H1 (cell line): Measurements from ENCODE around the gene COL5A1. TPM values are rescaled to one million over a fixed set of nuclear protein-coding genes. Genes with fewer than 3 reads are reported as not detected.

ENCODE experiments used
- CTCF ChIA-PET: fragments of 300-600 bp; sonication (Branson Sonifier 250); formaldehyde crosslinking; loops from one replicate; lab custom pipeline; 2021; ENCODE audit not compliant: partially characterized antibody; lab: Charles Lee
- POLR2A ChIA-PET: fragments of 300-600 bp; sonication (Branson Sonifier 250); formaldehyde crosslinking; loops from one replicate; lab custom pipeline; 2021; ENCODE audit warnings: inconsistent platforms; ENCODE audit not compliant: partially characterized antibody; lab: Charles Lee
- DNase-seq, 2 experiments: peaks; one replicate each; pipeline versions ENCODE4 v3.0.0 to v3.0.0-alpha.2; 2010 to 2022; ENCODE audit warnings: low spot score in 2 of 2, low read depth in 1 of 2, mixed read lengths in 1 of 2
- FAIRE-seq: peaks from 2 replicates; lab custom pipeline; 2011; peaks lifted over from hg19 to GRCh38; lab: Jason Lieb, UNC
- H2AFZ ChIP-seq: 2 replicates; pipeline ENCODE4 v1.8.1; 2012; ENCODE audit warnings: low read length, inconsistent platforms
- H2AK5ac ChIP-seq: 2 replicates; pipeline ENCODE4 v1.6.1; 2013; ENCODE audit warnings: low read depth, low read length
- H2BK120ac ChIP-seq: replicated peaks from 2 replicates; pipeline ENCODE3; 2013; ENCODE audit warnings: low read depth, low read length, inconsistent platforms
- H2BK12ac ChIP-seq: 2 replicates; pipeline ENCODE4 v1.6.1; 2013; ENCODE audit warnings: low read depth, low read length
- H2BK15ac ChIP-seq: 2 replicates; pipeline ENCODE4 v1.6.1; 2013; ENCODE audit warnings: low read length
- H2BK20ac ChIP-seq: 2 replicates; pipeline ENCODE4 v1.6.1; 2013; ENCODE audit warnings: low read length
- H2BK5ac ChIP-seq: 2 replicates; pipeline ENCODE4 v1.6.1; 2013; ENCODE audit warnings: low read depth, low read length
- H3K14ac ChIP-seq: 2 replicates; pipeline ENCODE4 v1.6.1; 2013; ENCODE audit warnings: inconsistent platforms; ENCODE audit not compliant: insufficient read length
- H3K18ac ChIP-seq: 2 replicates; pipeline ENCODE4 v1.6.1; 2013; ENCODE audit warnings: low read length; ENCODE audit errors: extremely low read depth
- H3K23ac ChIP-seq: 2 replicates; pipeline ENCODE4 v1.6.1; 2013; ENCODE audit warnings: inconsistent platforms; ENCODE audit not compliant: insufficient read length
- H3K23me2 ChIP-seq: 2 replicates; pipeline ENCODE4 v1.6.1; 2013; ENCODE audit warnings: low read depth, low read length
- H3K27ac ChIP-seq: 2 replicates; pipeline ENCODE4 v1.6.1; 2011; ENCODE audit warnings: low read depth, low read length, inconsistent platforms
- H3K27me3 ChIP-seq, 4 experiments: replicated peaks in 1 of 4; 1 replicate in 1 of 4; 2 replicates in 3 of 4; pipeline versions ENCODE4 v1.6.1 to v1.8.1; 2011 to 2013; ENCODE audit warnings: low read length in 3 of 4, mild to moderate bottlenecking in 3 of 4, inconsistent platforms in 2 of 4, mixed read lengths in 2 of 4, moderate library complexity in 1 of 4; ENCODE audit not compliant: control insufficient read depth in 3 of 4, insufficient read depth in 3 of 4; ENCODE audit errors: extremely low read depth in 1 of 4
- H3K36me3 ChIP-seq, 4 experiments: 2 replicates each; pipeline versions ENCODE4 v1.6.1 to v1.8.1; 2011 to 2013; ENCODE audit warnings: mild to moderate bottlenecking in 4 of 4, low read length in 3 of 4, moderate library complexity in 2 of 4, control low read depth in 1 of 4, inconsistent platforms in 1 of 4; ENCODE audit not compliant: insufficient read depth in 4 of 4, control insufficient read depth in 2 of 4
- H3K4ac ChIP-seq: replicated peaks from 2 replicates; pipeline ENCODE3; 2013; ENCODE audit warnings: low read length, low read depth, mixed read lengths, inconsistent platforms; ENCODE audit not compliant: insufficient read length
- H3K4me1 ChIP-seq, 4 experiments: replicated peaks in 1 of 4; 1 replicate in 1 of 4; 2 replicates in 3 of 4; pipeline versions ENCODE4 v1.6.1 to v1.8.1; 2011 to 2013; ENCODE audit warnings: low read length in 3 of 4, inconsistent platforms in 2 of 4, mixed read lengths in 1 of 4; ENCODE audit not compliant: insufficient read depth in 4 of 4, control insufficient read depth in 3 of 4
- H3K4me2 ChIP-seq, 2 experiments: 2 replicates each; pipeline versions ENCODE4 v1.6.1 to v1.8.1; 2011 to 2013; ENCODE audit warnings: low read depth in 2 of 2, low read length in 2 of 2, control low read depth in 1 of 2, inconsistent platforms in 1 of 2, mild to moderate bottlenecking in 1 of 2; ENCODE audit not compliant: insufficient read depth in 1 of 2
- H3K4me3 ChIP-seq, 4 experiments: fragments of 200-600, 300-600 bp in 1 of 4; sonication (generic), shearing (Covaris generic), sonication (Bioruptor Twin) in 1 of 4; 2 replicates each; pipeline versions ENCODE4 v1.5.1 to v1.8.1; 2011 to 2016; ENCODE audit warnings: low read length in 4 of 4, low read depth in 3 of 4, control low read depth in 2 of 4, inconsistent platforms in 2 of 4, mild to moderate bottlenecking in 2 of 4, mixed read lengths in 1 of 4, moderate library complexity in 1 of 4; ENCODE audit not compliant: insufficient read depth in 2 of 4; ENCODE audit errors: extremely low read depth in 1 of 4
- H3K56ac ChIP-seq: replicated peaks from 2 replicates; pipeline ENCODE3; 2013; ENCODE audit warnings: low read depth, mild to moderate bottlenecking, mixed read lengths, low read length, inconsistent platforms; ENCODE audit not compliant: insufficient read length
- H3K79me1 ChIP-seq: 2 replicates; pipeline ENCODE4 v1.6.1; 2013; ENCODE audit warnings: low read depth, low read length, control low read depth
- H3K79me2 ChIP-seq, 2 experiments: 2 replicates each; pipeline versions ENCODE4 v1.6.1 to v1.8.1; 2012 to 2013; ENCODE audit warnings: low read length in 2 of 2, mild to moderate bottlenecking in 2 of 2, inconsistent platforms in 1 of 2; ENCODE audit not compliant: insufficient read depth in 2 of 2, control insufficient read depth in 1 of 2
- H3K9ac ChIP-seq, 4 experiments: replicated peaks in 1 of 4; 1 replicate in 1 of 4; 2 replicates in 3 of 4; pipeline versions ENCODE4 v1.6.1 to v1.8.1; 2011 to 2013; ENCODE audit warnings: low read depth in 3 of 4, low read length in 3 of 4, control low read depth in 2 of 4, mild to moderate bottlenecking in 2 of 4, moderate library complexity in 2 of 4, inconsistent platforms in 1 of 4; ENCODE audit errors: extremely low read depth in 1 of 4
- H3K9me3 ChIP-seq, 2 experiments: 2 replicates each; pipeline versions ENCODE4 v1.6.1 to v1.8.1; 2012 to 2013; ENCODE audit warnings: mild to moderate bottlenecking in 2 of 2, moderate library complexity in 2 of 2, control low read depth in 1 of 2, inconsistent platforms in 1 of 2, low read depth in 1 of 2, low read length in 1 of 2, mixed read lengths in 1 of 2; ENCODE audit not compliant: insufficient read depth in 2 of 2
- H4K20me1 ChIP-seq, 2 experiments: replicated peaks in 1 of 2; 2 replicates each; pipeline versions ENCODE3 to v1.8.1; 2011 to 2013; ENCODE audit warnings: inconsistent platforms in 2 of 2, low read length in 2 of 2, mild to moderate bottlenecking in 1 of 2; ENCODE audit not compliant: insufficient read depth in 2 of 2, control insufficient read depth in 1 of 2
- H4K5ac ChIP-seq: 2 replicates; pipeline ENCODE4 v1.6.1; 2013; ENCODE audit warnings: low read length, low read depth, mixed read lengths, inconsistent platforms; ENCODE audit not compliant: insufficient read length
- H4K8ac ChIP-seq: 2 replicates; pipeline ENCODE4 v1.8.0; 2013; ENCODE audit warnings: mild to moderate bottlenecking, moderate library complexity, low read length, inconsistent platforms; ENCODE audit not compliant: insufficient read depth; ENCODE audit errors: extremely low read depth
- H4K91ac ChIP-seq: replicated peaks from 2 replicates; pipeline ENCODE3; 2013; ENCODE audit warnings: low read length, mixed read lengths, inconsistent platforms; ENCODE audit not compliant: insufficient read length
- BACH1 ChIP-seq: IDR thresholded peaks from 2 replicates; pipeline ENCODE4 v1.6.1; 2012; ENCODE audit warnings: low read length, improper control_type of control experiment
- E2F6 ChIP-seq: IDR thresholded peaks from 2 replicates; pipeline ENCODE4 v1.6.1; 2012; ENCODE audit warnings: inconsistent platforms
- EZH2 ChIP-seq: fragments of 200-600 bp; sonication (generic); IDR thresholded peaks from 2 replicates; pipeline ENCODE4 v1.7.1; 2012; ENCODE audit warnings: low read depth, mild to moderate bottlenecking, moderate library complexity, low read length, inconsistent platforms; ENCODE audit not compliant: severe bottlenecking
- FOSL1 ChIP-seq: IDR thresholded peaks from 2 replicates; pipeline ENCODE4 v1.6.1; 2011; ENCODE audit warnings: mild to moderate bottlenecking, low read depth, low read length, moderate library complexity; ENCODE audit not compliant: insufficient read depth
- MAFK ChIP-seq: IDR thresholded peaks from 2 replicates; pipeline ENCODE4 v1.6.1; 2012; ENCODE audit warnings: low read depth, mild to moderate bottlenecking, improper control_type of control experiment, low read length
- PHF8 ChIP-seq: fragments of 200-600 bp; sonication (generic); conservative IDR thresholded peaks from 2 replicates; pipeline ENCODE4 v1.7.1; 2012; ENCODE audit warnings: low read depth, mild to moderate bottlenecking, inconsistent platforms, low read length, moderate library complexity
- RNF2 ChIP-seq: fragments of 200-900, 300-1000 bp; sonication (generic); IDR thresholded peaks from 2 replicates; pipeline ENCODE4 v1.7.1; 2016; ENCODE audit warnings: borderline replicate concordance, low read depth, mild to moderate bottlenecking, antibody characterized with exemption, low read length; ENCODE audit not compliant: poor library complexity, severe bottlenecking; ENCODE audit errors: missing control alignments
- RXRA ChIP-seq: IDR thresholded peaks from 2 replicates; pipeline ENCODE4 v1.6.1; 2011; ENCODE audit warnings: low read depth, mild to moderate bottlenecking, low read length, moderate library complexity; ENCODE audit not compliant: insufficient read depth
- SUZ12 ChIP-seq: fragments of 200-600 bp; sonication (generic); IDR thresholded peaks from 2 replicates; pipeline ENCODE4 v1.6.1; 2012; ENCODE audit warnings: mild to moderate bottlenecking, inconsistent platforms, low read length, moderate library complexity, mixed read lengths
- USF2 ChIP-seq: IDR thresholded peaks from 2 replicates; pipeline ENCODE4 v1.6.1; 2011; ENCODE audit warnings: low read length, improper control_type of control experiment
- WGBS, 2 experiments: shearing (Covaris generic) in 1 of 2; methylation state at CpG; one replicate each; pipeline versions ENCODE4 v1.1.6 to v1.1.7; 2013 to 2015; ENCODE audit warnings: low lambda C conversion rate in 2 of 2, mixed read lengths in 2 of 2, inconsistent platforms in 1 of 2, low coverage in 1 of 2, missing lambda C conversion rate in 1 of 2; ENCODE audit not compliant: insufficient replicate concordance in 2 of 2, insufficient coverage in 1 of 2, insufficient read length in 1 of 2; ENCODE audit errors: extremely low coverage in 1 of 2, missing lambda C conversion rate in 1 of 2; 5-methylcytosine and 5-hydroxymethylcytosine counted together
- polyA plus RNA-seq, 7 experiments: library from polyadenylated mRNA; depleted of rRNA in 3 of 7; stranded (reverse) in 5 of 7; unstranded in 2 of 7; fragments of >200 nt in 5 of 7; fragments of 200-250 nt in 2 of 7; gene quantifications; 1 replicate in 5 of 7; 2 replicates in 1 of 7; 4 replicates in 1 of 7; pipeline versions ENCODE4 v1.2.1 to v1.2.3, GENCODE V29; 2011 to 2013; ENCODE audit warnings: missing spikeins in 2 of 7, mixed read lengths in 2 of 7
- total RNA-seq: library from RNA; stranded (reverse); fragmentation: NEBNext Ultra II Directional; extraction: Animal tissue kit (Norgen Biotek cat#: 25700); gene quantifications from 2 replicates; pipeline ENCODE4 v1.2.1, GENCODE V29; 2021

The COL5A1 gene
- total and polyA plus RNA-seq, 2 of the 8 experiments (the other 6 are each of a cell fraction or from before 2014, with no cell fraction given), result 3.8 to 12.0 TPM

GRCh38 chr9:134791009-134791408 is 149.4 kb downstream of the COL5A1 start:
- Histone ChIP-seq H2BK5ac (0 out of 2 replicates have a peak overlapping the region, but pooled peaks have one; percentile 21), H3K36me3 (no peaks in the 10 kb centered on the region), H3K56ac (no peak overlapping the region), H3K23ac (no peak overlapping the region), H3K9me3 (no peaks in the 10 kb centered on the region), H4K8ac (no peak overlapping the region), H3K14ac (no peak overlapping the region), H3K27ac (no peak overlapping the region), H3K79me2 (no peaks in the 10 kb centered on the region), H2AFZ (no peak overlapping the region), H3K9ac (no peak overlapping the region), H4K20me1 (peaks cover 0 to 4% of the 10 kb centered on the region in 2 experiments), H3K27me3 (no peaks in the 10 kb centered on the region; a peak in 1 of 7 replicates), H3K4me1 (no peaks in the 10 kb centered on the region), H2BK15ac (no peak overlapping the region), H4K5ac (no peak overlapping the region), H2BK20ac (no peak overlapping the region), H3K79me1 (no peaks in the 10 kb centered on the region), H3K4me2 (no peak overlapping the region), H4K91ac (no peak overlapping the region), H3K18ac (no peak overlapping the region), H3K23me2 (peaks cover 13% of the 10 kb centered on the region; the same call in 1 of the 2 replicates), H2BK12ac (no peak overlapping the region), H3K4me3 (no peak overlapping the region), H2BK120ac (no peak overlapping the region), H3K4ac (no peak overlapping the region), H2AK5ac (no peak overlapping the region)
- WGBS, 2 experiments, result 94% methylated on average over 9 of the region's 9 CpGs; no CpG with 5 or more reads in 1 of the 2 experiments
- FAIRE-seq (no peak), DNase-seq (no peak)
- ChIA-PET CTCF (interaction anchor here (1.2 to 3.1 kb wide), 3 partner anchors 9 to 192 kb away, joined by 4 to 16 read pairs (median 5); no protein-coding TSS in a partner anchor), POLR2A (no interaction called here)
- TF ChIP-seq SUZ12 (no peak), FOSL1 (no peak), USF2 (no peak), RXRA (no peak), EZH2 (no peak), RNF2 (no peak), PHF8 (no peak), BACH1 (no peak), E2F6 (no peak), MAFK (no peak)
